ENCODE results near the gene TFPI.

- TF ChIP-seq CTCF (conservative IDR thresholded peaks at IDR 0.05) = no peak
- TF ChIP-seq EZH2 (IDR thresholded peaks at IDR 0.05; ENCODE audit: low read depth) = no peak
These were observed 95.0 kb downstream of the TFPI start for GRCh38 chr2:187459256-187459655.

All from PC-9 (cell line).